DOHH2 (cell line): Measurements from ENCODE around the gene UPF2.

ENCODE experiments used
- H3F3A ChIP-seq: fragments of 200-600 bp; sonication (generic), shearing (Covaris generic); 2 replicates; pipeline ENCODE4 v1.6.0; 2016; ENCODE audit warnings: antibody characterized with exemption, mild to moderate bottlenecking; ENCODE audit not compliant: control insufficient read depth, insufficient read depth
- H3K27ac ChIP-seq: fragments of 200-600 bp; sonication (generic); 2 replicates; pipeline ENCODE4 v1.5.1; 2014; ENCODE audit warnings: low read depth, mild to moderate bottlenecking, low read length, moderate library complexity
- H3K27me3 ChIP-seq: fragments of 200-600 bp; sonication (generic); 2 replicates; pipeline ENCODE4 v1.6.1; 2014; ENCODE audit warnings: mild to moderate bottlenecking, low read length, mixed read lengths; ENCODE audit not compliant: control insufficient read depth
- H3K36me3 ChIP-seq: fragments of 200-600 bp; sonication (generic); 2 replicates; pipeline ENCODE4 v1.6.1; 2014; ENCODE audit warnings: mild to moderate bottlenecking, low read length, moderate library complexity, mixed read lengths; ENCODE audit not compliant: control insufficient read depth
- H3K4me1 ChIP-seq: fragments of 200-600 bp; sonication (generic); 2 replicates; pipeline ENCODE4 v1.6.1; 2014; ENCODE audit warnings: mild to moderate bottlenecking, low read length, mixed read lengths; ENCODE audit not compliant: control insufficient read depth
- H3K4me2 ChIP-seq: fragments of 200-600 bp; sonication (generic); 2 replicates; pipeline ENCODE4 v1.6.0; 2014; ENCODE audit warnings: mild to moderate bottlenecking, low read length, moderate library complexity
- H3K4me3 ChIP-seq: fragments of 200-600 bp; sonication (generic); 2 replicates; pipeline ENCODE4 v1.5.1; 2014; ENCODE audit warnings: mild to moderate bottlenecking, low read length, mixed read lengths
- H3K79me2 ChIP-seq: fragments of 200-600 bp; sonication (generic); 2 replicates; pipeline ENCODE4 v1.6.1; 2014; ENCODE audit warnings: mild to moderate bottlenecking, low read length, mixed read lengths; ENCODE audit not compliant: control insufficient read depth
- H3K9me2 ChIP-seq: fragments of 200-600 bp; sonication (generic); replicated peaks from 2 replicates; pipeline ENCODE4 v1.6.1; 2014; ENCODE audit warnings: mild to moderate bottlenecking, low read length, mixed read lengths; ENCODE audit not compliant: control insufficient read depth
- H3K9me3 ChIP-seq: fragments of 200-600 bp; sonication (generic); 2 replicates; pipeline ENCODE4 v1.6.1; 2014; ENCODE audit warnings: antibody characterized with exemption, low read length, mixed read lengths; ENCODE audit not compliant: control insufficient read depth, insufficient read depth
- H4K20me1 ChIP-seq: fragments of 200-600 bp; sonication (generic); 2 replicates; pipeline ENCODE4 v1.6.0; 2014; ENCODE audit warnings: low read depth, mild to moderate bottlenecking, antibody characterized with exemption, low read length, moderate library complexity; ENCODE audit not compliant: control insufficient read depth, insufficient read depth
- CTCF ChIP-seq: fragments of 200-600 bp; sonication (generic); IDR thresholded peaks from one replicate; pipeline ENCODE4 v1.5.1; 2014; ENCODE audit warnings: antibody characterized with exemption, mild to moderate bottlenecking, low read depth, low read length; ENCODE audit not compliant: poor library complexity, severe bottlenecking
- EZH2phosphoT487 ChIP-seq: fragments of 200-600 bp; sonication (generic); IDR thresholded peaks from 2 replicates; pipeline ENCODE4 v1.6.1; 2017; ENCODE audit warnings: borderline replicate concordance, mild to moderate bottlenecking, antibody characterized with exemption, low read length, moderate library complexity, mixed read lengths

UPF2 gene

GRCh38 chr10:11877591-11877905 is 165.1 kb downstream of the UPF2 start:
- Histone ChIP-seq H3K27ac (no peak overlapping the region), H3K9me3 (no peaks in the 10 kb centered on the region), H3K27me3 (no peaks in the 10 kb centered on the region), H3F3A (no peaks in the 10 kb centered on the region), H3K4me2 (no peak overlapping the region), H3K4me1 (peaks cover 9% of the 10 kb centered on the region), H3K9me2 (no peaks in the 10 kb centered on the region), H3K4me3 (no peak overlapping the region), H4K20me1 (no peaks in the 10 kb centered on the region), H3K36me3 (no peaks in the 10 kb centered on the region), H3K79me2 (no peaks in the 10 kb centered on the region)
- no peak for TF ChIP-seq CTCF
- TF ChIP-seq EZH2phosphoT487, result no peak

DNA sequence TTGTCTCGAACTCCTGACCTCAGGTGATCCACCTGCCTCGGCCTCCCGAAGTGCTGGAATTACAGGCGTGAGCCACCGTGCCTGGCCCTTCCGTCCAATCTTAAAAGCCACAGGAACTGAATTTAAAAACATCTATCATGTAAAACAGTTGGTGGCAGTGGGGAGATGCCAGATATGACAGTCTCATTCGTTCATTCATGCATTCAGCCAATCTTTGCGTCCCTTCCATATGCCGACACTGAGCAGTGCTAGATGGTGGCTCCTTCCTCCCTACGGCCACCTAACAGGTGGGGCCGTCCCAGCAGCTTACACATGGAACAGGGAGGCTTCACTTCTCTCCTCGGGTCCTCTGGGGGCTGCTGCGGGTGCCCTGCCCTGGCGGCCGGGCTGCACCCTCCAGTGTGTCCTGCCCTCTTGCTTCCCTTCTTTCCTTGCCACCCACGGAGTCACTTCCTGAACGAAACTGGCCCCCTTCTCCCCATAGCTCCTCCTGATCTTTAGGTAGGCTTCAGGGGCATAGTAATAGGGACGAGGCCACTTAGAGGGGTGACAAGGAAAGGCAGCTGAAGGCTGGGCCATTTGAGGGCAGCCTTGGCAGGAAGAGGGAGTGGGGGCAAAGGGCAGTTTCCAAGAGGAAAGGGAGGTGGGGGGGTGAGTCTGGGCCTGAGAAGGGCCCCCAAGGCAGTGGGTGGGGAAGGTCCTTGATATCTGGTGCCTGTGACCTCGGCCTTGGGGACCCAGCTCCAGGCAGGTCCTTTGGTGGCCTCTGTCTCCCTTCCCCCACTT is 165.6 kb downstream of the UPF2 start:
- Histone ChIP-seq H3K4me3 (no peak overlapping the region), H3K4me1 (peaks cover 9% of the 10 kb centered on the region), H4K20me1 (no peaks in the 10 kb centered on the region), H3K27me3 (no peaks in the 10 kb centered on the region), H3K9me3 (no peaks in the 10 kb centered on the region), H3K9me2 (no peaks in the 10 kb centered on the region), H3K27ac (no peak overlapping the region), H3K79me2 (no peaks in the 10 kb centered on the region), H3F3A (no peaks in the 10 kb centered on the region), H3K4me2 (no peak overlapping the region), H3K36me3 (no peaks in the 10 kb centered on the region)
- TF ChIP-seq EZH2phosphoT487 (no peak), CTCF (no peak)

DNA sequence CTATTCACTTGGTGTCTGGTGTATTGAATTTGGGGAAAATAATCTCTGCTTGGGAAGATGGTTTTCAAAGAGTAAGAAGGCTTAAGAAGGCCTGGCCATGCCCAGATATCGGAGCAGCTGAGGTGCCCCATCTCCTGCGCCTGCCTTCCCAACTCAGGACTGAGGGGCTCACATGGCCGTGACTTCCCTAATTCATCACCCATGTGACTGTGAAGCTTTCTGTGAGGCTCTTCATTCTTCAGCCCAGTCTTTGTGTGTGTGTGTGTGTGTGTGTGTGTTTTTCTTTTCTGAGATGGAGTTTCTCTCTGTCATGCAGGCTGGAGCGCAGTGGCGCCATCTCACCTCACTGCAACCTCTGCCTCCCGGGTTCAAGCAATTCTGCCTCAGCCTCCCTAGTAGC is 166.3 kb downstream of the UPF2 start:
- no peaks in the 10 kb centered on the region for H3K9me2 ChIP-seq
- H3K27me3 ChIP-seq, result peaks cover 5% of the 10 kb centered on the region
- H3K79me2 ChIP-seq, result no peaks in the 10 kb centered on the region
- no peak overlapping the region for H3K4me2 ChIP-seq
- no peaks in the 10 kb centered on the region for H4K20me1 ChIP-seq
- no peak overlapping the region for H3K27ac ChIP-seq
- peaks cover 14% of the 10 kb centered on the region for H3K4me1 ChIP-seq
- no peaks in the 10 kb centered on the region for H3F3A ChIP-seq
- H3K9me3 ChIP-seq, result no peaks in the 10 kb centered on the region
- H3K4me3 ChIP-seq, result no peak overlapping the region
- TF ChIP-seq CTCF (no peak), EZH2phosphoT487 (no peak)
- no peaks in the 10 kb centered on the region for H3K36me3 ChIP-seq
